HG03571 (cell line): ENCODE measurements around the gene SCYGR3.
A peak's percentile ranks its signal among the peaks of the same experiment; 100 is the strongest.

Experiments
- ATAC-seq: cut with Tn5 transposase; IDR thresholded peaks from one replicate; pipeline ENCODE4 v1.9.1; 2021; ENCODE audit not compliant: unreplicated experiment

SCYGR3 gene

GRCh38 chr2:227614740-227615139 is at the start of gene SCYGR3:
Gene SCYGR3, minus strand, starts transcription at chr2:227614840. Its CDS starts 0 bp downstream, at chr2:227614840.
- ATAC-seq: no peak

- ATAC-seq: no peak
Measured at GRCh38 chr2:227661827-227662226, 47.2 kb upstream of the SCYGR3 start.

GRCh38 chr2:227661025-227661649 is 46.5 kb upstream of the SCYGR3 start:
- ATAC-seq: no peak

GRCh38 chr2:227657199-227657845 is 42.7 kb upstream of the SCYGR3 start:
- no peak for ATAC-seq

- no peak for ATAC-seq
Measured at GRCh38 chr2:227655454-227655853, 40.8 kb upstream of the SCYGR3 start.

GRCh38 chr2:227654426-227654825 is 39.8 kb upstream of the SCYGR3 start:
- ATAC-seq: no peak

- no peak for ATAC-seq
Measured at GRCh38 chr2:227653419-227653818, 38.8 kb upstream of the SCYGR3 start.

- no peak for ATAC-seq
Measured at GRCh38 chr2:227643990-227644551, 29.4 kb upstream of the SCYGR3 start.

- ATAC-seq: no peak
Measured at GRCh38 chr2:227642656-227643055, 28.0 kb upstream of the SCYGR3 start.

- ATAC-seq: no peak
Measured at GRCh38 chr2:227634201-227634600, 19.6 kb upstream of the SCYGR3 start.

- no peak for ATAC-seq
Measured at GRCh38 chr2:227632827-227633226, 18.2 kb upstream of the SCYGR3 start.

GRCh38 chr2:227630322-227630721 is 15.7 kb upstream of the SCYGR3 start:
- no peak for ATAC-seq

GRCh38 chr2:227629435-227629834 is 14.8 kb upstream of the SCYGR3 start:
- ATAC-seq: no peak

- peak; percentile 87 for ATAC-seq
Measured at GRCh38 chr2:227627769-227628168, 13.1 kb upstream of the SCYGR3 start.

GRCh38 chr2:227626580-227627151 is 12.0 kb upstream of the SCYGR3 start:
- ATAC-seq: no peak

GRCh38 chr2:227625420-227625819 is 10.8 kb upstream of the SCYGR3 start:
- ATAC-seq: no peak

- ATAC-seq: no peak
Measured at GRCh38 chr2:227623226-227623625, 8.6 kb upstream of the SCYGR3 start.

- ATAC-seq: no peak
Measured at GRCh38 chr2:227617316-227618230, 2.9 kb upstream of the SCYGR3 start, which contains the start of gene SCYGR4. Gene SCYGR4, plus strand, starts transcription at chr2:227617498. Its CDS starts 0 bp downstream, at chr2:227617498.

GRCh38 chr2:227616631-227617030 is 2.0 kb upstream of the SCYGR3 start:
- no peak for ATAC-seq

GRCh38 chr2:227615906-227616305 is 1.3 kb upstream of the SCYGR3 start:
- no peak for ATAC-seq

GRCh38 chr2:227615181-227615580 is 541 bp upstream of the SCYGR3 start:
- no peak for ATAC-seq
